Measurements from ENCODE around the gene CSNK1A1. TPM values are rescaled to one million over a fixed set of nuclear protein-coding genes. Genes with fewer than 3 reads are reported as not detected.
A peak's percentile ranks its signal among the peaks of the same experiment; 100 is the strongest.

The CSNK1A1 gene
- total RNA-seq, 2 donors from 2014 or later = 192 to 212 TPM

- no peaks in the 10 kb centered on the region for H3K36me3 Mint-ChIP-seq (ENCODE audit: low read depth)
- no peaks in the 10 kb centered on the region for H3K9me3 ChIP-seq (ENCODE audit: control insufficient read depth, low read length, poor library complexity, severe bottlenecking)
- ATAC-seq (no peak), DNase-seq (no peak)
- peak overlapping the region; percentile 69 for H3K27ac Mint-ChIP-seq
- H3K4me3 Mint-ChIP-seq = no peak overlapping the region
- H3K4me1 Mint-ChIP-seq = peaks cover 10% of the 10 kb centered on the region
- H3K27me3 Mint-ChIP-seq = no peaks in the 10 kb centered on the region
Measured at GRCh38 chr5:149510136-149510535, 41.1 kb downstream of the CSNK1A1 start.

GRCh38 chr5:149504677-149505076, 46.6 kb downstream of the CSNK1A1 start:
- peaks cover 4% of the 10 kb centered on the region for H3K4me1 Mint-ChIP-seq
- peaks cover 2% of the 10 kb centered on the region for H3K36me3 Mint-ChIP-seq (ENCODE audit: low read depth)
- ATAC-seq (no peak), DNase-seq (no peak)
- no peaks in the 10 kb centered on the region for H3K9me3 ChIP-seq (ENCODE audit: control insufficient read depth, low read length, poor library complexity, severe bottlenecking)
- no peak overlapping the region for H3K27ac Mint-ChIP-seq
- no peaks in the 10 kb centered on the region for H3K27me3 Mint-ChIP-seq
- H3K4me3 Mint-ChIP-seq = no peak overlapping the region

GRCh38 chr5:149503006-149503405, 48.2 kb downstream of the CSNK1A1 start:
- peak overlapping the region; percentile 8 for H3K27ac Mint-ChIP-seq

GRCh38 chr5:149500922-149501582, 50.2 kb downstream of the CSNK1A1 start:
- DNase-seq (no peak), ATAC-seq (no peak)
- no peak overlapping the region for H3K4me3 Mint-ChIP-seq
- peak overlapping the region; percentile 3 for H3K27ac Mint-ChIP-seq
- H3K36me3 Mint-ChIP-seq (ENCODE audit: low read depth) = peaks cover 7% of the 10 kb centered on the region
- peaks cover 2% of the 10 kb centered on the region for H3K4me1 Mint-ChIP-seq
- no peaks in the 10 kb centered on the region for H3K9me3 ChIP-seq (ENCODE audit: control insufficient read depth, low read length, poor library complexity, severe bottlenecking)
- H3K27me3 Mint-ChIP-seq = no peaks in the 10 kb centered on the region

More at GRCh38 chr5:149503006-149503405, 48.2 kb downstream of the CSNK1A1 start:
- H3K9me3 ChIP-seq (ENCODE audit: control insufficient read depth, low read length, poor library complexity, severe bottlenecking) = no peaks in the 10 kb centered on the region
- peaks cover 2% of the 10 kb centered on the region for H3K36me3 Mint-ChIP-seq (ENCODE audit: low read depth)
- no peak for ATAC-seq
- H3K4me1 Mint-ChIP-seq = no peaks in the 10 kb centered on the region
- no peaks in the 10 kb centered on the region for H3K27me3 Mint-ChIP-seq
- no peak for DNase-seq
- no peak overlapping the region for H3K4me3 Mint-ChIP-seq

- no peak overlapping the region for H3K4me3 Mint-ChIP-seq
- H3K27me3 Mint-ChIP-seq = no peaks in the 10 kb centered on the region
- no peak for ATAC-seq
- DNase-seq = no peak
- no peaks in the 10 kb centered on the region for H3K9me3 ChIP-seq (ENCODE audit: control insufficient read depth, low read length, poor library complexity, severe bottlenecking)
- peaks cover 7% of the 10 kb centered on the region for H3K36me3 Mint-ChIP-seq (ENCODE audit: low read depth)
- H3K27ac Mint-ChIP-seq = no peak overlapping the region
- H3K4me1 Mint-ChIP-seq = peaks cover 2% of the 10 kb centered on the region
Measured at GRCh38 chr5:149498724-149499336, 52.4 kb downstream of the CSNK1A1 start.

- DNase-seq (no peak), ATAC-seq (no peak)
- no peaks in the 10 kb centered on the region for H3K9me3 ChIP-seq (ENCODE audit: control insufficient read depth, low read length, poor library complexity, severe bottlenecking)
- H3K4me3 Mint-ChIP-seq = peak overlapping the region; percentile 9
- peak overlapping the region; percentile 79 for H3K27ac Mint-ChIP-seq
- no peaks in the 10 kb centered on the region for H3K27me3 Mint-ChIP-seq
- H3K4me1 Mint-ChIP-seq = peaks cover 2% of the 10 kb centered on the region
- H3K36me3 Mint-ChIP-seq (ENCODE audit: low read depth) = peaks cover 7% of the 10 kb centered on the region
Measured at GRCh38 chr5:149497357-149497756, 53.9 kb downstream of the CSNK1A1 start.

GRCh38 chr5:149496917-149497316, 54.3 kb downstream of the CSNK1A1 start:
- Mint-ChIP-seq H3K27me3 (no peaks in the 10 kb centered on the region), H3K4me1 (peaks cover 2% of the 10 kb centered on the region), H3K27ac (no peak overlapping the region), H3K36me3 (ENCODE audit: low read depth) (peaks cover 7% of the 10 kb centered on the region), H3K4me3 (no peak overlapping the region)
- no peak for DNase-seq
- no peaks in the 10 kb centered on the region for H3K9me3 ChIP-seq (ENCODE audit: control insufficient read depth, low read length, poor library complexity, severe bottlenecking)
- ATAC-seq = no peak

GRCh38 chr5:149496166-149496565, 55.1 kb downstream of the CSNK1A1 start:
- H3K27me3 Mint-ChIP-seq = no peaks in the 10 kb centered on the region
- H3K4me3 Mint-ChIP-seq = no peak overlapping the region
- H3K36me3 Mint-ChIP-seq (ENCODE audit: low read depth) = peaks cover 5% of the 10 kb centered on the region
- no peak for DNase-seq
- no peaks in the 10 kb centered on the region for H3K9me3 ChIP-seq (ENCODE audit: control insufficient read depth, low read length, poor library complexity, severe bottlenecking)
- H3K4me1 Mint-ChIP-seq = peaks cover 2% of the 10 kb centered on the region
- ATAC-seq = no peak
- no peak overlapping the region for H3K27ac Mint-ChIP-seq

GRCh38 chr5:149495673-149496072, 55.6 kb downstream of the CSNK1A1 start:
- DNase-seq = no peak
- no peak for ATAC-seq
- Mint-ChIP-seq H3K36me3 (ENCODE audit: low read depth) (peaks cover 5% of the 10 kb centered on the region), H3K27me3 (no peaks in the 10 kb centered on the region), H3K4me3 (no peak overlapping the region), H3K27ac (no peak overlapping the region), H3K4me1 (peaks cover 2% of the 10 kb centered on the region)
- no peaks in the 10 kb centered on the region for H3K9me3 ChIP-seq (ENCODE audit: control insufficient read depth, low read length, poor library complexity, severe bottlenecking)

- Mint-ChIP-seq H3K36me3 (ENCODE audit: low read depth) (peaks cover 5% of the 10 kb centered on the region), H3K27ac (no peak overlapping the region)
- ATAC-seq = no peak
Measured at GRCh38 chr5:149493316-149493715, 57.9 kb downstream of the CSNK1A1 start.

GRCh38 chr5:149492781-149493180, 58.5 kb downstream of the CSNK1A1 start:
- H3K4me3 Mint-ChIP-seq = no peak overlapping the region
- H3K27ac Mint-ChIP-seq = no peak overlapping the region
- H3K9me3 ChIP-seq (ENCODE audit: control insufficient read depth, low read length, poor library complexity, severe bottlenecking) = no peaks in the 10 kb centered on the region
- no peaks in the 10 kb centered on the region for H3K27me3 Mint-ChIP-seq
- H3K4me1 Mint-ChIP-seq = peaks cover 4% of the 10 kb centered on the region
- no peak for ATAC-seq
- no peak for DNase-seq
- H3K36me3 Mint-ChIP-seq (ENCODE audit: low read depth) = peaks cover 5% of the 10 kb centered on the region

More at GRCh38 chr5:149493316-149493715, 57.9 kb downstream of the CSNK1A1 start:
- H3K9me3 ChIP-seq (ENCODE audit: control insufficient read depth, low read length, poor library complexity, severe bottlenecking) = no peaks in the 10 kb centered on the region
- Mint-ChIP-seq H3K27me3 (no peaks in the 10 kb centered on the region), H3K4me1 (peaks cover 4% of the 10 kb centered on the region), H3K4me3 (no peak overlapping the region)
- DNase-seq = no peak

GRCh38 chr5:149490599-149491485, 60.4 kb downstream of the CSNK1A1 start:
- no peaks in the 10 kb centered on the region for H3K36me3 Mint-ChIP-seq (ENCODE audit: low read depth)
- H3K27me3 Mint-ChIP-seq = no peaks in the 10 kb centered on the region
- H3K4me3 Mint-ChIP-seq = no peak overlapping the region
- DNase-seq (no peak), ATAC-seq (no peak)
- H3K27ac Mint-ChIP-seq = no peak overlapping the region
- H3K4me1 Mint-ChIP-seq = peaks cover 7% of the 10 kb centered on the region
- H3K9me3 ChIP-seq (ENCODE audit: control insufficient read depth, low read length, poor library complexity, severe bottlenecking) = no peaks in the 10 kb centered on the region

- Mint-ChIP-seq H3K27ac (peak overlapping the region; percentile 3), H3K4me1 (peaks cover 7% of the 10 kb centered on the region), H3K4me3 (no peak overlapping the region), H3K27me3 (no peaks in the 10 kb centered on the region), H3K36me3 (ENCODE audit: low read depth) (no peaks in the 10 kb centered on the region)
- no peaks in the 10 kb centered on the region for H3K9me3 ChIP-seq (ENCODE audit: control insufficient read depth, low read length, poor library complexity, severe bottlenecking)
- DNase-seq (no peak), ATAC-seq (no peak)
Measured at GRCh38 chr5:149489605-149490037, 61.6 kb downstream of the CSNK1A1 start.
